Left renal cortex interstitium (tissue), 4 donors: ENCODE results near the gene TALDO1. TPM values are rescaled to one million over a fixed set of nuclear protein-coding genes. Genes with fewer than 3 reads are reported as not detected.

Experiments
- DNase-seq, 4 donors: peaks; one replicate each; pipeline ENCODE4 v3.0.0-alpha.2; 2013; ENCODE audit warnings: low read depth in 4 of 4, low spot score in 2 of 4, missing footprints in 1 of 4
- polyA plus RNA-seq, 4 donors: library from polyadenylated mRNA; unstranded; fragments of 120-200 nt; gene quantifications; one replicate each; pipeline ENCODE4 v1.2.1, GENCODE V29; 2013; ENCODE audit not compliant: insufficient read length in 4 of 4

The TALDO1 gene
- polyA plus RNA-seq, 4 donors, result 123 to 164 (median 136) TPM

- DNase-seq, result no peak
Measured at GRCh38 chr11:709109-709997, 37.9 kb upstream of the TALDO1 start.

GRCh38 chr11:714436-714835, 32.8 kb upstream of the TALDO1 start:
- DNase-seq, result no peak

- no peak for DNase-seq
Measured at GRCh38 chr11:719214-720016, 27.8 kb upstream of the TALDO1 start.

- no peak for DNase-seq
Measured at GRCh38 chr11:720017-720641, 27.1 kb upstream of the TALDO1 start.

- no peak for DNase-seq
Measured at GRCh38 chr11:720642-721246, 26.5 kb upstream of the TALDO1 start.

GRCh38 chr11:721247-721740, 26.0 kb upstream of the TALDO1 start:
- DNase-seq, result no peak

- no peak for DNase-seq
Measured at GRCh38 chr11:721741-722345, 25.4 kb upstream of the TALDO1 start.

GRCh38 chr11:722346-722811, 24.9 kb upstream of the TALDO1 start:
- DNase-seq, result no peak

GRCh38 chr11:723120-723883, 24.0 kb upstream of the TALDO1 start:
- no peak for DNase-seq

GRCh38 chr11:724049-724777, 23.1 kb upstream of the TALDO1 start:
- no peak for DNase-seq

- DNase-seq, result no peak
Measured at GRCh38 chr11:724778-725386, 22.4 kb upstream of the TALDO1 start.

GRCh38 chr11:725624-726202, 21.6 kb upstream of the TALDO1 start:
- DNase-seq, result no peak

GRCh38 chr11:726278-727220, 20.7 kb upstream of the TALDO1 start:
- DNase-seq, result no peak

GRCh38 chr11:727281-727701, 20.0 kb upstream of the TALDO1 start:
- no peak for DNase-seq

- no peak for DNase-seq
Measured at GRCh38 chr11:727859-728748, 19.2 kb upstream of the TALDO1 start.
